ENCODE results near the gene NCAN.
"Not testable (repeated sequence)": the region's sequence is repeated elsewhere in the genome, so short reads cannot be mapped to it uniquely, and the experiment has no call there.

GRCh38 chr19:19173243-19173642 is 38.5 kb upstream of the NCAN start:
- TF ChIP-seq CTCF, POLR2A (IDR thresholded peaks at IDR 0.05): not testable (repeated sequence)
